GM23338 (cell line): ENCODE measurements around the gene OR5C1. TPM values are rescaled to one million over a fixed set of nuclear protein-coding genes. Genes with fewer than 3 reads are reported as not detected.
A peak's percentile ranks its signal among the peaks of the same experiment; 100 is the strongest.

ENCODE experiments used
- ATAC-seq: fragments of 200-7000 bp; cut with Tn5 transposase; 3 replicates; pipeline ENCODE4 v1.9.1; 2020
- DNase-seq: peaks from one replicate; pipeline ENCODE4 v3.0.0-alpha.2; 2015; ENCODE audit warnings: low spot score
- H2AFZ ChIP-seq: fragments of 200-600 bp; sonication (generic); 2 replicates; pipeline ENCODE4 v1.8.0; 2016; ENCODE audit warnings: antibody characterized with exemption, mild to moderate bottlenecking, moderate library complexity
- H3F3A ChIP-seq: fragments of 200-600 bp; sonication (generic); replicated peaks from 2 replicates; pipeline ENCODE4 v1.8.0; 2017; ENCODE audit warnings: antibody characterized with exemption, mixed run types, low read depth
- H3K27ac ChIP-seq: fragments of 200-600 bp; sonication (generic); 2 replicates; pipeline ENCODE4 v1.6.1; 2016; ENCODE audit warnings: low read depth
- H3K27me3 ChIP-seq: fragments of 200-600 bp; sonication (generic); 2 replicates; pipeline ENCODE4 v1.8.0; 2016; ENCODE audit warnings: mild to moderate bottlenecking, mixed run types, moderate library complexity; ENCODE audit not compliant: insufficient read depth
- H3K36me3 ChIP-seq: fragments of 200-600 bp; sonication (generic); 2 replicates; pipeline ENCODE4 v1.8.0; 2016; ENCODE audit warnings: mild to moderate bottlenecking; ENCODE audit not compliant: insufficient read depth
- H3K4me1 ChIP-seq: fragments of 200-600 bp; sonication (generic); 2 replicates; pipeline ENCODE4 v1.8.0; 2016; ENCODE audit warnings: mild to moderate bottlenecking, moderate library complexity; ENCODE audit not compliant: insufficient read depth
- H3K4me2 ChIP-seq: fragments of 200-600 bp; sonication (generic); 2 replicates; pipeline ENCODE4 v1.7.1; 2017; ENCODE audit warnings: mixed run types
- H3K4me3 ChIP-seq: fragments of 200-600 bp; sonication (generic); 2 replicates; pipeline ENCODE4 v1.6.1; 2016; ENCODE audit warnings: mixed run types
- H3K79me2 ChIP-seq: fragments of 200-600 bp; sonication (generic); replicated peaks from 2 replicates; pipeline ENCODE4 v1.8.0; 2017; ENCODE audit warnings: mild to moderate bottlenecking; ENCODE audit not compliant: insufficient read depth
- H3K9me2 ChIP-seq: fragments of 200-600 bp; sonication (generic); 2 replicates; pipeline ENCODE4 v1.8.0; 2017; ENCODE audit not compliant: insufficient read depth
- H4K20me1 ChIP-seq: fragments of 200-600 bp; sonication (generic); replicated peaks from 2 replicates; pipeline ENCODE4 v1.8.0; 2017; ENCODE audit warnings: mild to moderate bottlenecking; ENCODE audit not compliant: insufficient read depth
- H3K27ac Mint-ChIP-seq: 2 replicates; pipeline ENCODE4 v1.8.0; 2020; ENCODE audit warnings: inconsistent platforms, mild to moderate bottlenecking, moderate library complexity, mixed read lengths
- H3K27me3 Mint-ChIP-seq: 3 replicates; pipeline ENCODE4 v1.8.0; 2022; ENCODE audit warnings: low read depth, mild to moderate bottlenecking, moderate library complexity, mixed read lengths, inconsistent platforms; ENCODE audit not compliant: insufficient read depth, poor library complexity
- H3K36me3 Mint-ChIP-seq: 3 replicates; pipeline ENCODE4 v1.8.0; 2021; ENCODE audit warnings: low read depth, mild to moderate bottlenecking, inconsistent platforms, moderate library complexity, mixed read lengths
- H3K4me1 Mint-ChIP-seq: 3 replicates; pipeline ENCODE4 v1.8.0; 2020; ENCODE audit warnings: mild to moderate bottlenecking, inconsistent platforms, mixed read lengths
- H3K4me3 Mint-ChIP-seq: 3 replicates; pipeline ENCODE4 v1.8.0; 2021; ENCODE audit warnings: moderate library complexity, mild to moderate bottlenecking, inconsistent platforms, mixed read lengths
- H3K9me3 Mint-ChIP-seq: 3 replicates; pipeline ENCODE4 v1.8.0; 2020; ENCODE audit warnings: moderate library complexity, mild to moderate bottlenecking, inconsistent platforms, mixed read lengths
- EZH2 ChIP-seq: fragments of 200-600 bp; sonication (generic); IDR thresholded peaks from one replicate; pipeline ENCODE4 v1.8.0; 2017; ENCODE audit warnings: antibody characterized with exemption, mild to moderate bottlenecking, low read depth; ENCODE audit not compliant: unreplicated experiment
- JUNB ChIP-seq: IDR thresholded peaks from one replicate; pipeline ENCODE4 v1.6.1; 2016; ENCODE audit warnings: antibody characterized with exemption; ENCODE audit not compliant: unreplicated experiment
- NANOG ChIP-seq: IDR thresholded peaks from 2 replicates; pipeline ENCODE4 v1.6.1; 2016; ENCODE audit warnings: antibody characterized with exemption, borderline replicate concordance
- POLR2AphosphoS5 ChIP-seq: IDR thresholded peaks from 2 replicates; pipeline ENCODE4 v1.6.1; 2016; ENCODE audit warnings: antibody characterized with exemption, low read depth
- REST ChIP-seq: IDR thresholded peaks from one replicate; pipeline ENCODE4 v1.6.1; 2018; ENCODE audit warnings: antibody characterized with exemption; ENCODE audit not compliant: unreplicated experiment
- STAT1 ChIP-seq: IDR thresholded peaks from one replicate; pipeline ENCODE4 v1.6.1; 2016; ENCODE audit warnings: antibody characterized with exemption; ENCODE audit not compliant: unreplicated experiment
- ZNF114 ChIP-seq: fragments of 250-450 bp; sonication (Bioruptor Pico); IDR thresholded peaks from 2 replicates; pipeline ENCODE4 v1.5.0; 2020; ENCODE audit warnings: mild to moderate bottlenecking, moderate library complexity
- ZNF331 ChIP-seq: fragments of 250-450 bp; sonication (Bioruptor Pico); IDR thresholded peaks from 2 replicates; pipeline ENCODE4 v1.5.0; 2020; ENCODE audit warnings: low read depth, mild to moderate bottlenecking, moderate library complexity
- polyA plus RNA-seq: library from polyadenylated mRNA; unstranded; fragments of >200 nt; fragmentation: Nextera tagmentation; extraction: Ambion mirVana; gene quantifications from 2 replicates; pipeline ENCODE4 v1.2.1, GENCODE V29; 2016
- total RNA-seq: library from RNA; depleted of rRNA; stranded (reverse); fragments of >200 nt; shearing (Covaris generic); gene quantifications from 2 replicates; pipeline ENCODE4 v1.2.3, GENCODE V29; 2014
- TF ChIP-seq, protein P1 (sequence below), 2 experiments: fragments of 200-600 bp in 1 of 2; sonication (generic) in 1 of 2; conservative IDR thresholded peaks; 2 replicates each; pipeline versions ENCODE4 v1.5.1 to v1.6.1; 2016 to 2017; ENCODE audit warnings: antibody characterized with exemption in 2 of 2, low read depth in 2 of 2, mild to moderate bottlenecking in 2 of 2, moderate library complexity in 1 of 2

The OR5C1 gene
- total and polyA plus RNA-seq, 2 experiments from 2014 or later: not detected

DNA sequence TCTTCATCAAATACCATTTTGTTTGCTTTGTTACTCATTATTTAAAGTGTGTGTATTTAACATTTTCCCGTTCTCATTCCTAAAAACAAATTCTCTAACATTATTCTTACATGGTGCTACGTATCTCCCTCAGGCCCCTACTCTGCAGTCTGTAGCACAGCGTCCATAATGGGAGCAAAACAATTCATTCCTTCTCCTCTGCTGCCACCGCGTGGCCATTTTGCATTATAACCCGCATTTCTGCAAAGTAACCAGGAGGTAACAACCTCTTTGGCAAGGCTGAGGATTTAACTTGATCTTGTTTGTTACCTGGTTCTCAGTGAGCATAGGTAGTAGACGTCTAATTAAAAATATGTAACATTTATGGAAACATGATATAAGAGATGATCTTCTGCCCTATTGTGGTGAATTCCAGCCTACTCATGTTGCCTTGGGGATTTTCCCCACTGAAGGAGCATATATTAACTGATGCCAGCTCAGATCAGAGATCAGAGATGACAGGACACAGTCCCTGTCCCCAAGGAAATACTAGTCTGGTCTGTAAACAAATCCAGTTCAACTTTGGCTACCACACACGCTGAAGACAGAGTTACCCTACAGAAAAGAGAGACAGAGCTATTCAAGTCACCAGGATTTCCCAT, 21.7 kb downstream of the OR5C1 start:
- peak overlapping the region; percentile 9; the same call in 1 of the 2 replicates for H2AFZ ChIP-seq
- no peak overlapping the region for H3K4me2 ChIP-seq
- no peak overlapping the region for H3K27ac Mint-ChIP-seq

DNA sequence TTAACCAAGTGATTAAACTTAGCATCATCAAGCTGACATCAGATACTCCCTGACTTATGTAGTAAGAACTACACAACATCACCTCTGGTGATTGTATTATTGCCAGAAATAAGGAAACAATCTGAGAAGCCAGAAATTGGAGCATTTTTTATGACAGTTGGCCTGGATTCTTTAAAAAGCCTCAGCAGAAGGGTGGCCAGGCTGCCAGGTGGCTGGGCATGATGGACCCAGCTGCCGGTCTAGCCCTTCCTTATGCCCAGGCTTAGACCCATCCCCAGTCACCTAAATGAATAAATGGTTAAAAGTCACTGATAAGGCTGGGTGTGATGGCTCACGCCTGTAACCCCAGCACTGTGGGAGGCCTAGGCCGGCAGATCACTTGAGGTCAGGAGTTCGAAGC, 24.0 kb downstream of the OR5C1 start:
- Histone ChIP-seq H2AFZ (no peak overlapping the region), H4K20me1 (peaks cover 3% of the 10 kb centered on the region), H3K27ac (no peak overlapping the region), H3F3A (no peaks in the 10 kb centered on the region), H3K4me2 (no peak overlapping the region), H3K9me2 (no peaks in the 10 kb centered on the region), H3K36me3 (peaks cover 2% of the 10 kb centered on the region; the same call in 1 of the 2 replicates), H3K27me3 (no peaks in the 10 kb centered on the region), H3K4me1 (peaks cover 14% of the 10 kb centered on the region), H3K79me2 (no peaks in the 10 kb centered on the region), H3K4me3 (no peak overlapping the region)
- Mint-ChIP-seq H3K27ac (no peak overlapping the region), H3K4me3 (no peak overlapping the region), H3K4me1 (no peaks in the 10 kb centered on the region; the same call in 2 of the 3 replicates), H3K36me3 (peaks cover 12% of the 10 kb centered on the region; the same call in 2 of the 3 replicates), H3K27me3 (peaks cover 5% of the 10 kb centered on the region), H3K9me3 (no peaks in the 10 kb centered on the region)
- ATAC-seq: no peak
- DNase-seq: no peak
- TF ChIP-seq NANOG: no peak
- no peak for TF ChIP-seq JUNB
- TF ChIP-seq ZNF331: no peak
- TF ChIP-seq POLR2AphosphoS5: no peak
- TF ChIP-seq EZH2: no peak
- no peak for TF ChIP-seq REST
- TF ChIP-seq ZNF114 (CRISPR knock-in tag): no peak

More for the DNA sequence above, 21.7 kb downstream of the OR5C1 start:
- H3K79me2 ChIP-seq: no peaks in the 10 kb centered on the region
- no peak for TF ChIP-seq STAT1
- TF ChIP-seq, protein P1, sequence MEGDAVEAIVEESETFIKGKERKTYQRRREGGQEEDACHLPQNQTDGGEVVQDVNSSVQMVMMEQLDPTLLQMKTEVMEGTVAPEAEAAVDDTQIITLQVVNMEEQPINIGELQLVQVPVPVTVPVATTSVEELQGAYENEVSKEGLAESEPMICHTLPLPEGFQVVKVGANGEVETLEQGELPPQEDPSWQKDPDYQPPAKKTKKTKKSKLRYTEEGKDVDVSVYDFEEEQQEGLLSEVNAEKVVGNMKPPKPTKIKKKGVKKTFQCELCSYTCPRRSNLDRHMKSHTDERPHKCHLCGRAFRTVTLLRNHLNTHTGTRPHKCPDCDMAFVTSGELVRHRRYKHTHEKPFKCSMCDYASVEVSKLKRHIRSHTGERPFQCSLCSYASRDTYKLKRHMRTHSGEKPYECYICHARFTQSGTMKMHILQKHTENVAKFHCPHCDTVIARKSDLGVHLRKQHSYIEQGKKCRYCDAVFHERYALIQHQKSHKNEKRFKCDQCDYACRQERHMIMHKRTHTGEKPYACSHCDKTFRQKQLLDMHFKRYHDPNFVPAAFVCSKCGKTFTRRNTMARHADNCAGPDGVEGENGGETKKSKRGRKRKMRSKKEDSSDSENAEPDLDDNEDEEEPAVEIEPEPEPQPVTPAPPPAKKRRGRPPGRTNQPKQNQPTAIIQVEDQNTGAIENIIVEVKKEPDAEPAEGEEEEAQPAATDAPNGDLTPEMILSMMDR (conservative IDR thresholded peaks at IDR 0.05; ENCODE audit: low read depth in 2 of 2): peak; percentile 90 to 95
- no peaks in the 10 kb centered on the region for H3K27me3 ChIP-seq
- DNase-seq: peak; percentile 91
- no peak overlapping the region for H3K4me3 ChIP-seq
- peaks cover 14% of the 10 kb centered on the region for H3K4me1 ChIP-seq
- peaks cover 2% of the 10 kb centered on the region for H3K27me3 Mint-ChIP-seq
- H3K4me3 Mint-ChIP-seq: no peak overlapping the region
- H4K20me1 ChIP-seq: no peaks in the 10 kb centered on the region
- H3K36me3 Mint-ChIP-seq: peaks cover 10% of the 10 kb centered on the region; the same call in 2 of the 3 replicates
- no peaks in the 10 kb centered on the region; the same call in 2 of the 3 replicates for H3K4me1 Mint-ChIP-seq
- no peak overlapping the region for H3K27ac ChIP-seq
- H3K36me3 ChIP-seq: no peaks in the 10 kb centered on the region
- no peaks in the 10 kb centered on the region for H3K9me2 ChIP-seq
- ATAC-seq: peak; percentile 96
- H3F3A ChIP-seq: no peaks in the 10 kb centered on the region
- peaks cover 19% of the 10 kb centered on the region for H3K9me3 Mint-ChIP-seq
